Measurements from ENCODE around the gene PDE3B. TPM values are rescaled to one million over a fixed set of nuclear protein-coding genes. Genes with fewer than 3 reads are reported as not detected.

The PDE3B gene
- total RNA-seq, 1 experiment from 2014 or later, result 0.23 TPM

- Mint-ChIP-seq H3K27ac (ENCODE audit: low read depth, unreplicated experiment) (peak overlapping the region; percentile 77), H3K36me3 (ENCODE audit: insufficient read depth, unreplicated experiment) (peaks cover 7% of the 10 kb centered on the region), H3K4me3 (ENCODE audit: unreplicated experiment) (peak overlapping the region; percentile 94), H3K4me1 (ENCODE audit: insufficient read depth, unreplicated experiment) (peaks cover 39% of the 10 kb centered on the region), H3K9me3 (ENCODE audit: unreplicated experiment) (no peaks in the 10 kb centered on the region), H3K27me3 (ENCODE audit: insufficient read depth, unreplicated experiment) (no peaks in the 10 kb centered on the region)
- TSS peak; percentile 65 for BruUV-seq (replicated peaks)
- intact Hi-C loops (cut with micrococcal nuclease), result loop anchor here (5.0 kb wide), 1 partner anchor 369 kb away; the partner anchor contains the start of gene PSMA1
- no peak for TF ChIP-seq CTCF (IDR thresholded peaks at IDR 0.05; ENCODE audit: unreplicated experiment)
- CTCF ChIA-PET, result interaction anchor here (0.6 to 5.9 kb wide), 7 partner anchors 11 to 371 kb away, joined by 3 to 54 read pairs (median 4); no protein-coding TSS in a partner anchor
- peak; percentile 91 for DNase-seq (ENCODE audit: unreplicated experiment)
- POLR2A ChIA-PET, result interaction anchor here (0.7 to 4.2 kb wide), 27 partner anchors 9 to 391 kb away, joined by 3 to 19 read pairs (median 4); partner anchors contain the start of genes COPB1 and PSMA1
Observed at GRCh38 chr11:14891143-14892035, 247.8 kb downstream of the PDE3B start.

- intact Hi-C loops (cut with micrococcal nuclease), result loop anchor here (5.0 kb wide), 1 partner anchor 370 kb away; the partner anchor contains the start of gene PSMA1
- peak within 1 kb of the TSS; percentile 94 for H3K4me3 Mint-ChIP-seq (ENCODE audit: unreplicated experiment)
- no TSS peak for BruUV-seq (replicated peaks)
- peaks cover 34% of the 10 kb centered on the region for H3K4me1 Mint-ChIP-seq (ENCODE audit: insufficient read depth, unreplicated experiment)
- peak within 1 kb of the TSS; percentile 77 for H3K27ac Mint-ChIP-seq (ENCODE audit: low read depth, unreplicated experiment)
- peak; percentile 99 for DNase-seq (ENCODE audit: unreplicated experiment)
- no peaks in the 10 kb centered on the region for H3K9me3 Mint-ChIP-seq (ENCODE audit: unreplicated experiment)
- POLR2A ChIA-PET, result interaction anchor here (0.7 to 4.2 kb wide), 28 partner anchors 8 to 392 kb away, joined by 3 to 19 read pairs (median 4); partner anchors contain the start of genes COPB1 and PSMA1
- peaks cover 7% of the 10 kb centered on the region for H3K36me3 Mint-ChIP-seq (ENCODE audit: insufficient read depth, unreplicated experiment)
- H3K27me3 Mint-ChIP-seq (ENCODE audit: insufficient read depth, unreplicated experiment), result no peaks in the 10 kb centered on the region
- CTCF ChIA-PET, result interaction anchor here (0.6 to 5.9 kb wide), 9 partner anchors 11 to 371 kb away, joined by 3 to 54 read pairs (median 4); no protein-coding TSS in a partner anchor
- TF ChIP-seq CTCF (IDR thresholded peaks at IDR 0.05; ENCODE audit: unreplicated experiment), result no peak
Observed at GRCh38 chr11:14892036-14892556, 248.5 kb downstream of the PDE3B start, which contains the start of gene CYP2R1. Gene CYP2R1 (minus strand): TSS chr11:14892231. CDS start chr11:14892205, 26 bp downstream.

- H3K36me3 Mint-ChIP-seq (ENCODE audit: insufficient read depth, unreplicated experiment), result peaks cover 7% of the 10 kb centered on the region
- ChIA-PET POLR2A (interaction anchor here (0.7 to 4.2 kb wide), 14 partner anchors 10 to 393 kb away, joined by 3 to 19 read pairs (median 5); partner anchors contain the start of genes COPB1 and PSMA1), CTCF (interaction anchor here (0.7 to 5.9 kb wide), 7 partner anchors 10 to 313 kb away, joined by 3 to 54 read pairs (median 4); no protein-coding TSS in a partner anchor)
Observed at GRCh38 chr11:14892577-14892976, 249.0 kb downstream of the PDE3B start.

More at GRCh38 chr11:14892577-14892976, 249.0 kb downstream of the PDE3B start:
- no TSS peak for BruUV-seq (replicated peaks)
- Mint-ChIP-seq H3K4me1 (ENCODE audit: insufficient read depth, unreplicated experiment) (peaks cover 29% of the 10 kb centered on the region), H3K4me3 (ENCODE audit: unreplicated experiment) (peak overlapping the region; percentile 94), H3K9me3 (ENCODE audit: unreplicated experiment) (no peaks in the 10 kb centered on the region), H3K27me3 (ENCODE audit: insufficient read depth, unreplicated experiment) (no peaks in the 10 kb centered on the region), H3K27ac (ENCODE audit: low read depth, unreplicated experiment) (no peak overlapping the region)
- intact Hi-C loops (cut with micrococcal nuclease), result loop anchor here (5.0 kb wide), 1 partner anchor 370 kb away; the partner anchor contains the start of gene PSMA1
- no peak for DNase-seq (ENCODE audit: unreplicated experiment)
- no peak for TF ChIP-seq CTCF (IDR thresholded peaks at IDR 0.05; ENCODE audit: unreplicated experiment)
